D341Med (cell line): ENCODE results near the gene PPFIBP2.
A peak's percentile ranks its signal among the peaks of the same experiment; 100 is the strongest.
"Not testable (repeated sequence)": the region's sequence is repeated elsewhere in the genome, so short reads cannot be mapped to it uniquely, and the experiment has no call there.

Experiments used
- DNase-seq: peaks from one replicate; pipeline ENCODE4 v3.0.0; 2012; ENCODE audit warnings: low spot score

PPFIBP2 gene

DNA sequence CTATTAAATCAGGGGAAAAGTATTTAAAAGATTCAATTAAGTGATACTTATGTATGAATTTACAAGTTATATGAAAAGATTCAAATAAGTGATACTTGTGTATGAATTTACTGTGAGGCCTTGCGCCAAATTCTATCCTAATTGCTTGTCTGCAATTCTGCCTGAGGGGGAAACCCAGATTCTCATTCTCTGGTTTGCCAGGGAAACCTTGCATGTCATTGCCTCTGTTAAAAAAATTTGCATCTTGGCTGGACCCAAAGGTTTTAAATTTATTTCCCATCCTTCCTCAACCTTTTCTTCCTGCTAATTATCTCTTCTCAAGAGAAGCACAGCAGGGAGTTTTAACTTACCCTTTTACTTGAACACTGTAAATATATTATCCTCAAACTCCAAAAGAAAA, 14.7 kb upstream of the PPFIBP2 start:
- no peak for DNase-seq

DNA sequence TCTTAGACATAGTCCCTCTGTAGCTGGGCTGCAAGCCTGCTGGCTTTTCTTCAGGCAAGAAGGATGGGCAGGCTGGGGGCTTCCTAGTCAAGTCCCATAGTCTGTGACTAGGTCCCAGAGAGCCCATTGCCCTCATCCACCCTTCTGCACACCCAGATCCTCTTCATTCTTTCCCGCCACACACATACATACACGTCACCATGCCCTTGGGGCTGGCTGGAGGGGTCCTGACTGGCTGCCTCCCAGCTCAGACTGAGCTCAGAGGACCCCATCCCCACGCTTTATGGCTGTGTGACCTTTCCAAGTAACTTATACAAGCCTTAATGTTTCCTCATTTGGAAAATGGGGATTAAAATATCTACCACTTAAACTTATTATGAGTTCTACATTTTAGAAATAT, 13.5 kb upstream of the PPFIBP2 start:
- no peak for DNase-seq

GRCh38 chr11:7501251-7501650, 12.5 kb upstream of the PPFIBP2 start:
- no peak for DNase-seq

DNA sequence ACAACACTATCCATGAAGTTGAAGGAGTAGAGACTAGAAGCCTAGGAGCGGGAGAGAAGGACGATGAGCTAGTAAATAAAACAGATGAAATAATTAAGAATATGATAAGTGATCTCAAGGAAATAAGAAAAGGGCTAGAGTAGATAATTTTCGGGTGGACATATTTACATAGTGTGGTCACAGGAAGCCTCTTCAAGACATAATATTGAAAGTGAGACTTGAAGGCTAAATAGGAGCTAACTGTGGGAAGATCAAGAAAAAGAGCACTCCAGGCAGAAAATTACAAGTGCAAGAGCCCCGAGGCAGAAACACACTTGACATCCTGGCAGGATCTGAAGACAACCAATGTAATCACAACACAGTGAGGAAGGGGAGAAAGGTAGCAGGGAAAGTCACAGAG, 11.9 kb upstream of the PPFIBP2 start:
- DNase-seq: no peak

DNA sequence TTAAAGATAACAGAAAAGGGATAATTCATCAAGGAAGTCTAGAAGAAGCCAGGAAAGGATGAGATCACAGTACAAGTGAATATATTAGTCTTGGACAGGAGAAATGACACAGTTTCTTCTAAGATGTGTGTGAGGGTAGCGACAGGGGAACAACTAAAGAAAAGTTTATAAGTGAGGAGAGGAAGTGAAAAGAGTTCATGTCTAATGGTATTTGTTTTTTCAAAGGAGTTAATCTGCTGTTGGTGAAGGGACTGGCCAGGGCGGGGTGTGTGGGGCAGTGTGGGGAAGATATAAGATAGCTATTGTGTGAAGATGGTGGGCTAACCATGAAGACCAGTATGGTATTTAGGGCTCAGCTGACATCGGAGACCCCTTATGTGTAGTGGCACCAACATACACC, 7.6 kb upstream of the PPFIBP2 start:
- DNase-seq: no peak

- DNase-seq: no peak
Observed at GRCh38 chr11:7508087-7508486, 5.7 kb upstream of the PPFIBP2 start.

- no peak for DNase-seq
Observed at GRCh38 chr11:7509966-7510365, 3.8 kb upstream of the PPFIBP2 start.

- no peak for DNase-seq
Observed at GRCh38 chr11:7511401-7511800, 2.4 kb upstream of the PPFIBP2 start.

DNA sequence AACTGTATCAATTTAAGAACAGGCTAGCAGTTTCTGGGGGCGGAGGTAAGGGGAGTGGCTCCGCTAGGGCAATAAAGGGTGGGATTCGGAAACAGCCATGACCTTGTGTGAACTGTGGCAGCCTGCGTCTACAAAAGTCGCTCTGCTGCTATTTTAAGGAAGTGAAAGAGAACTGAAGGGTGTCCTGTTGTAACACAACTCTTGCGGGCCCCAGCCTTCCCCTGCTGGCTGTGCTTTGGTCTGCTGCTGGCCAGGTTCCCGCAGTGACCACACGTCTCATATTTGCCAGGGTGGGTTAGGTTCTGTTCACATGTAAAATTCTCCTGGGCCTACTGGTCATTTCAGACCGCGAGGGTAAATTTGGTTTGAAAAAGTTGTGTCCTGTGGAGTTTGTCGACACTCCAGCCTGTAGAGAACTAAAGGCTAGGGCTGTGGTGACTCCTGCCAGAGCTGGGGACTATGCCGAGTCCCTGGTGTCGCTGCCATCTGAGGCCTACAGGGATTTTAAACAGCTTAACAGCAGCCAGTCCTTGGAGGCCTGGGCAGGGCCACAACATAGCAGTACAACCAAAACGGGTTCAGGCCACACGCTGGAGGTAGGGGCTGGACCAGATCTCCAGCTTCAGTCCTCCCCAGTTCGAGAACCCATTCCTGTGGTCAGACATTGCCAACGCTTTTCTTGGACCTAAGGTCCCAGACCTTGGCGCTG, 1.1 kb upstream of the PPFIBP2 start:
- DNase-seq: no peak

GRCh38 chr11:7514099-7514591, 346 bp downstream of the PPFIBP2 start:
- DNase-seq: peak; percentile 52

DNA sequence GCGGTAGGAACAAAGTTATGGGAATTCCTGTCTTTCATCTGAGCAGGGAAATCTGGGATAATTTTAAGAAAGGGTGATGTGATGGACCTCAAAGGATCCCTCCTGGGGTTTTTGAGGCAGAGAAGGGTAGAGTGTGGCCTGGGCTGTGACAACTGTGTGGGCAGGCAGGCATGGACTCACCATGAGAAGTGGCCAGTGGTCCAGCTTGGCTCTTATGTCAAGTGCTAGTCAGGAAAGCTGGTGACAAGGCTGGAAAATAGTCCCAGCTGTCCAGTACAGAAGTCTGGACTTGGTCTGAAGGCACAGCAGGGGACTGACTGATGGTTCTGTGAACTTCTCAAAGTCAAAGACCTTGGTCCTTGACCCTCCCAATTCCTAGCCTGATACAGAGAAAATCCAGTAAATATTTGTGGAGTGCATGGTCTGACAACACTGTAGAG, 1.7 kb downstream of the PPFIBP2 start:
- no peak for DNase-seq

GRCh38 chr11:7516475-7516874, 2.7 kb downstream of the PPFIBP2 start:
- DNase-seq: no peak

- not testable (repeated sequence) for DNase-seq
Observed at GRCh38 chr11:7517743-7518142, 3.9 kb downstream of the PPFIBP2 start.

DNA sequence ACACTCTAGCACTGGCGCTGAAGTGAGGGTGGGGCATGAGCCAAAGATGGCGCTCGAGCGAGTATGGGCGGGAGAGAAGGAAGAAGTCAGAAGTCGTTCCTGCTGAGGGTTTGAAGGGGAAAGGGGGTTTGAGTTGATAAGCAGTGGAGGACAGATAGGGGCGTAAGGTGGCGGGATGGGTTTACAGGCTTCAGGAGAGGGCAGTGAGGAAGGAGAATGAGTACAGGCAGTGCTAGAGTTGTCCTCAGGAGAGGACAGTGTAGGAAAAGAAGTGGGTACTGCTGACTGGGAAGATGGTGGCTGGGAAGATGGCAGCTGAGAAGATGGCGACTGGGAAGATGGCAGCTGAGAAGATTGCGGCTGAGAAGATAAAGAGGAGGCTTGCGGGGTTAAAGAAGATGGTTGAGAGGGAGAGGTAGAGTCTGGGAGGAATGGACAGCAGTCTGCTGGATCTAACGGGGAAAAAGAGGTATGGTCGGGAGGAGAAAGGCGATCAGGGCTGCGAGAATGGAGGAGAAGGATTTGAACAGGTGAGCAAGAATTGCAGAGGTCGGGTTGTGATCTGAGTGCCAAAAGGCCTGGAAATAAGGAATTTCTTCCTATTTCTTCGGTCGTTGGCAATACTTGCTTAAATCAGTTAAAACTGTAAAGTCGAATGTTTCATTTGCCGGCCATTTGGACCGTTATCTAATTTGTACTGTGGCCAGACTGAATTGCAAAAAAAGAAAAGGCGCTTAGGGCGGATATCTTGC, 5.2 kb downstream of the PPFIBP2 start:
- DNase-seq: no peak

DNA sequence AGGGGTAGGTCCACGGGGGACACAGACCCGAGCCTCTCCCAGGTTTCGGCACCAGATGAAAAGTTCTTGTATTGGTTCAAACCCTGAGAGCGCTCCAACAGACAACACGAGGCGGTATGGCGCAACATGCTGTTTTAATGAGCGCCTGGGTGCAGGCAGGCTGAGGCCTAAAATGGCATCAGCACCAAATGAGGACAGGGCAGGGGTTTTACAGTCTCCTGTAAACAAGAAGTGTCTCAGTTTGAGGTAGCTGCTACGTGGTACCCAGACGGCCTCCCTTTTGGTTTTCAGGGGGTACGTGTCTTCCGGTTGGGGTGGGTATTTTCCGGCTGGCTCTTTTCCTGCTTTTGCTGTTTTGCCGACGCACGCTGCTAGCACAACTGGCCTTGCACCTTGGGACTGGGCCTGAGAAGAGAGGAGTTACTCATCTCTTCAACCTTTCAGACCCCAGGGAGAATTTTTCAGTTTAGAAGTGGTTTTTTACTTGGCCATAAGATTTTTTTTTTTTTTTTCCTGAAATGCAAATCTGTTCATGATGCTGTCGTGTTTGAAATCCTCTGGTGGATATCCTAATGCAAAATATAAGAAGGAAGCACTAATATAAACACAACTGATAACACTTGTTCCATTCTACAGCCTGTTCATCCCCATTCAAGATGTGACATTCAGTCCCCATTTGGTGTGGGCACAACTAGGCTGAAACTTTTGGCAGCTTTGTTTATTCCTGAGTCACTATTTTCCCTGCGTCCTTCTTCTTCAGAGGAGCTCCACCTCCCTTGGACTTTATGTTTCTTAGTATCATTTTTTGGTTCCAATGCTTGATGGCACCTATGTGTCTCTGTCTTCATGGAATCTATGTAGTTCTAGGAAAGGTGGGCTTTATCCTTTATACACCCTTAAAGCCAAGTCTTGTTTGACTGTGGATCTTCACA, 6.5 kb downstream of the PPFIBP2 start:
- DNase-seq: no peak

DNA sequence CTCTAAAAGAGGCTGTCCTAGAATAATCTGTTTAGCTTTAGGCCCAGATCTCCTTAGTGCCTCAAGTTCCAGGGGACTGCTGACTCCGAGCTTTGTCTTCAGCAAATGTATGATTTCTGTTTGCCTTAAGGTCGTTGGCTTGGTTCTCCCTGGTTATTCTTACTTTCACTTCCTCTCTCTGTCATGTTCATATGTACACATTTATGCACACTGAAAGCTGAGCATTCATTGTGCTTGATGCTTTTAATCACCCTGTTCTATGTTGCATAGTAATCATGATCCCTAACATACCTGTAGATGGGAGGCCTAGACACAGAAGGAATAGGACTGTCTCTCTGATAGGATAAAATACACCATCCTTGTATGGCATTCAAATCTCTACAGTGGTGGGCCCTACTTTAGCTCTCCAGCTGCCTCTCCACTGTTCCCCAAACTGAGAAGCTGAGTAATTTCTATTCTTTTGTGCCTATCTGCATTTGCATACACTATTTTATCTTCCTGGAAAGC, 7.2 kb downstream of the PPFIBP2 start:
- DNase-seq: no peak

DNA sequence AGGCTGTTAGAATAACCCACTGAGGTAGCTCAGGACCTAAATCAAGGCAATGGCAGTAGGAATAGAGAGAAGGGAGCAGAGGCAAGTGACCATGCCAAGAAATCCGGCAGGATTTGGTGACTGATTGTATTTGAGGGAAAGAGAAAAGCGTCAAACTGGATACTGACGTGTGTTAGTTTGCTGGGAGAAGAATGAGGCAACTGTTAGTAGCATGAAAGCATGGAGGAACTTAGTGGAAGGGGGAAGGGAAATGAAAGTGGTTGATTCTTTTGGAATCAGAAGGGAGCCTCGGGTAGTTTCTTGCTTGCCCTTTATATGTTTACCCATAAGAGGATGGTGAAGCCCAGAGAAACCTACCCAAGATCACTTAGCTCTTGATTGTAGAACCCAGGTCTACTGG, 8.3 kb downstream of the PPFIBP2 start:
- no peak for DNase-seq

DNA sequence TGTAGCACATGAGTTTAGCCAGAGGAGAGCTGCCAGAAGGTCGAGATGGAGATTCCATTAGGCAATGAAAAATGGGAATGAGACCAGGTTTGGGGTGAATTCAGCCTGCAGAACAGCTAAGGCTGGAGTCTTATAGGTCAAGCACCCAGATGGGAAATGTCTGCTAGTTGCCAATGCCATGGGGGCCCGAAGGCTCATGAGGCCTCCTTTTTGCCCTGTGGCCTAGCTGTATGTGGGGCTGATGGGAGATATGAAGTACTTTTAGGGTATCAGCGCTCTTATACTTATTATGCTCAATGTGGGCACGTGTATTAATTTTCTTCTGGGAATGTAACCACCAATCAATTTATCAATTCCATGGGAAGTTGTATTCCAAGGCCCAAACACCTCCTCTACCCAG, 8.7 kb downstream of the PPFIBP2 start:
- DNase-seq: no peak

GRCh38 chr11:7523416-7524210, 9.8 kb downstream of the PPFIBP2 start:
- no peak for DNase-seq

DNA sequence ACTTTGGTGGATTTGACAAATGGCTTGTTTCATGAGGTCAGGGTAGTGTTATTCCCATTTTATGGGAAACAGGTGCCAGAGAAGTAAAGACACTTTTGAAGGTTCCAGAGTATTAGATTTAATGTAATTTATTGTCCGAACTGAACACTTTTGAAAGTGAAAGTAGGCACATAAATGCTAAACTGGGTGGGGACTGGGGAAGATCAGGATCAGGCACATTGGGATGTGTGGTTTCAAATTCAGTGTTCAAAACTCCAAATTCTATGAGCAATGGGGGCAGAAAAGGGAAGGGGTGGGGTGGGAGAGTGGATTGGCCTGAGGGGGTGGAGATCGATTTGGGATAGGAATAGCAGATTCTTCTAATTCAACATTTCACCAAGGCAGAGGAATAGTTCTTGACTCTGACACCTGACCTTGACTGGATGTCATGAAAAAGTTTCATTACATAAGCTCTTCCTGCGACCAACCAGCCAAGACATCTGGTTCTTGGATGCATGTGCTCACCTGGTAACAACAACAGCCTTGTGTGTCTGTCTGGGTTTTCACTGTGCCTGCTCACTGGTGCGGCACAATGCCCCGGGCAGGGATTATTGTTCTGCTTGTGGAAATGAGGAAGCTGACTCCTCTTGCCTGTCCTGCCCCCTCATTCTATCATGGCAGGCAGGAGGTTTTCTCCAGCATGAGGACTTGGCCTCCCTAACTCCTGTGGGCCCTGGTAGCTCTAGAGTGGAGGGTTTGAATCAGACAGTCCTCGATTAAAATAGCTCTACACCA, 10.8 kb downstream of the PPFIBP2 start:
- no peak for DNase-seq

- DNase-seq: no peak
Observed at GRCh38 chr11:7525424-7525823, 11.6 kb downstream of the PPFIBP2 start.
